ENCODE results near the gene DUS4L. TPM values are rescaled to one million over a fixed set of nuclear protein-coding genes. Genes with fewer than 3 reads are reported as not detected.

The DUS4L gene
- total and polyA plus RNA-seq, 2 of the 13 experiments (the other 11 are each of a cell fraction or from before 2014, with no cell fraction given): 5.6 to 9.8 TPM

DNA sequence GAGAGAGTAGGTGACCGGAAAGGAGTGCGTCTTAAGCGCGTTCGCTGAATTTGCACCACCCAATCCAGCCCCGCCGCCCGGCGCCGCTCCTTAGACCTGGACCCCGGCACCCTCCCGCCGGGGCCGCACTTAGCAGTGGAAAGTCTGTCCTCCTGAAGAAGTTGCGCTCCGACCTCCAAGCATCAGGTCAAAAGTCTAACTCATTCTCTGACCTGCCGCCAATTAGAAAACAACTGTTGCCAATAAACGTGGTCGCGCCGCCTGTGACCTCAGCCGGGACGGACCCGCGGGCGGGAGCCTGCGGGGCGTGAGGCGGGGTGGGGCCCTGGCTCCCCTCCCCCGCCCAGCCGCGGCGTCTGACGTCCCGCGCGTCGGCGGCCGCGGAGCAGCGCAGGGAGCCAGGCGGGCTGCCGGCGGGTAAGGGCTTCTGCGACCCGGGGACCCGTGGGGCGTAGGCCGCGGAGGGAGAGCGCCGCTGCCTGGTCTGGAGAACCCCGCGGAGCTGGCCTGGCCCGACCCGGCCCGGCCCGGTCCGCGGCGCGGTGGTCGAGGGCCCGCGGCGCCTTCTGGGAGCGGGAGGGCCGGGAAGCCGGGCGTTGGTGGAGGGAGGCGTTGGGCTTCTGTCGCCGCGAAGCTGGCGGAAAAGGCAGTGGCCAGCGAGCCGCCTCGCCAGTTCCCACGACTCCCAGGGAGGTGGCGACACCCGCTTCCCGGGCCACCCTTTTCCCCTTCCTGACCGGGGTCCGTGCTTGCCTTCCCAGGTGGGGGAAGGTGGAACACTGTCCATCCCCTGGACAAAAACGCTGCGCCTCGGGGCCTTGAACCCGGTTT lies 16.3 kb downstream of the DUS4L start, which contains the start of gene BCAP29 (continued):
- TF ChIP-seq KMT2A (CRISPR knock-in tag; IDR thresholded peaks at IDR 0.05) (peak; percentile 66), ZNF546 (CRISPR knock-in tag; conservative IDR thresholded peaks at IDR 0.05) (no peak; the same call in 1 of the 2 replicates), NKX3-1 (CRISPR knock-in tag; IDR thresholded peaks at IDR 0.05) (no peak), ZNF33B (CRISPR knock-in tag; IDR thresholded peaks at IDR 0.05) (no peak), HMGA1 (CRISPR knock-in tag; conservative IDR thresholded peaks at IDR 0.05) (no peak), REPIN1 (CRISPR knock-in tag; IDR thresholded peaks at IDR 0.05; ENCODE audit: borderline replicate concordance, low read depth) (no peak), PCBP1 (IDR thresholded peaks at IDR 0.05; ENCODE audit: borderline replicate concordance, low read depth, low read length) (no peak), ZNF234 (CRISPR knock-in tag; conservative IDR thresholded peaks at IDR 0.05) (no peak), KLF13 (CRISPR knock-in tag; IDR thresholded peaks at IDR 0.05) (no peak), ZNF616 (CRISPR knock-in tag; IDR thresholded peaks at IDR 0.05; ENCODE audit: low read depth) (0 out of 2 replicates have a peak, but pooled peaks have one; percentile 57)
- TF ChIP-seq, protein P1, sequence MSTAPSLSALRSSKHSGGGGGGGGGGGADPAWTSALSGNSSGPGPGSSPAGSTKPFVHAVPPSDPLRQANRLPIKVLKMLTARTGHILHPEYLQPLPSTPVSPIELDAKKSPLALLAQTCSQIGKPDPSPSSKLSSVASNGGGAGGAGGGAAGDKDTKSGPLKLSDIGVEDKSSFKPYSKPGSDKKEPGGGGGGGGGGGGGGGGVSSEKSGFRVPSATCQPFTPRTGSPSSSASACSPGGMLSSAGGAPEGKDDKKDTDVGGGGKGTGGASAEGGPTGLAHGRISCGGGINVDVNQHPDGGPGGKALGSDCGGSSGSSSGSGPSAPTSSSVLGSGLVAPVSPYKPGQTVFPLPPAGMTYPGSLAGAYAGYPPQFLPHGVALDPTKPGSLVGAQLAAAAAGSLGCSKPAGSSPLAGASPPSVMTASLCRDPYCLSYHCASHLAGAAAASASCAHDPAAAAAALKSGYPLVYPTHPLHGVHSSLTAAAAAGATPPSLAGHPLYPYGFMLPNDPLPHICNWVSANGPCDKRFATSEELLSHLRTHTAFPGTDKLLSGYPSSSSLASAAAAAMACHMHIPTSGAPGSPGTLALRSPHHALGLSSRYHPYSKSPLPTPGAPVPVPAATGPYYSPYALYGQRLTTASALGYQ (CRISPR knock-in tag; IDR thresholded peaks at IDR 0.05): no peak
- TF ChIP-seq, protein P2, sequence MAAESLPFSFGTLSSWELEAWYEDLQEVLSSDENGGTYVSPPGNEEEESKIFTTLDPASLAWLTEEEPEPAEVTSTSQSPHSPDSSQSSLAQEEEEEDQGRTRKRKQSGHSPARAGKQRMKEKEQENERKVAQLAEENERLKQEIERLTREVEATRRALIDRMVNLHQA (CRISPR knock-in tag; IDR thresholded peaks at IDR 0.05): no peak
- TF ChIP-seq, protein P3, sequence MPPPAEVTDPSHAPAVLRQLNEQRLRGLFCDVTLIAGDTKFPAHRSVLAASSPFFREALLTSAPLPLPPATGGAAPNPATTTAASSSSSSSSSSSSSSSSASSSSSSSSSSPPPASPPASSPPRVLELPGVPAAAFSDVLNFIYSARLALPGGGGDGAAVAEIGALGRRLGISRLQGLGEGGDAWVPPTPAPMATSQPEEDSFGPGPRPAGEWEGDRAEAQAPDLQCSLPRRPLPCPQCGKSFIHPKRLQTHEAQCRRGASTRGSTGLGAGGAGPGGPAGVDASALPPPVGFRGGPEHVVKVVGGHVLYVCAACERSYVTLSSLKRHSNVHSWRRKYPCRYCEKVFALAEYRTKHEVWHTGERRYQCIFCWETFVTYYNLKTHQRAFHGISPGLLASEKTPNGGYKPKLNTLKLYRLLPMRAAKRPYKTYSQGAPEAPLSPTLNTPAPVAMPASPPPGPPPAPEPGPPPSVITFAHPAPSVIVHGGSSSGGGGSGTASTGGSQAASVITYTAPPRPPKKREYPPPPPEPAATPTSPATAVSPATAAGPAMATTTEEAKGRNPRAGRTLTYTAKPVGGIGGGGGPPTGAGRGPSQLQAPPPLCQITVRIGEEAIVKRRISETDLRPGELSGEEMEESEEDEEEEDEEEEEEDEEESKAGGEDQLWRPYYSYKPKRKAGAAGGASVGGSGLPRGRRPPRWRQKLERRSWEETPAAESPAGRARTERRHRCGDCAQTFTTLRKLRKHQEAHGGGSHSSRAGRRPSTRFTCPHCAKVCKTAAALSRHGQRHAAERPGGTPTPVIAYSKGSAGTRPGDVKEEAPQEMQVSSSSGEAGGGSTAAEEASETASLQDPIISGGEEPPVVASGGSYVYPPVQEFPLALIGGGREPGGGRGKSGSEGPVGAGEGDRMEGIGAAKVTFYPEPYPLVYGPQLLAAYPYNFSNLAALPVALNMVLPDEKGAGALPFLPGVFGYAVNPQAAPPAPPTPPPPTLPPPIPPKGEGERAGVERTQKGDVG (CRISPR knock-in tag; IDR thresholded peaks at IDR 0.05; ENCODE audit: borderline replicate concordance): no peak
- TF ChIP-seq, protein P4, sequence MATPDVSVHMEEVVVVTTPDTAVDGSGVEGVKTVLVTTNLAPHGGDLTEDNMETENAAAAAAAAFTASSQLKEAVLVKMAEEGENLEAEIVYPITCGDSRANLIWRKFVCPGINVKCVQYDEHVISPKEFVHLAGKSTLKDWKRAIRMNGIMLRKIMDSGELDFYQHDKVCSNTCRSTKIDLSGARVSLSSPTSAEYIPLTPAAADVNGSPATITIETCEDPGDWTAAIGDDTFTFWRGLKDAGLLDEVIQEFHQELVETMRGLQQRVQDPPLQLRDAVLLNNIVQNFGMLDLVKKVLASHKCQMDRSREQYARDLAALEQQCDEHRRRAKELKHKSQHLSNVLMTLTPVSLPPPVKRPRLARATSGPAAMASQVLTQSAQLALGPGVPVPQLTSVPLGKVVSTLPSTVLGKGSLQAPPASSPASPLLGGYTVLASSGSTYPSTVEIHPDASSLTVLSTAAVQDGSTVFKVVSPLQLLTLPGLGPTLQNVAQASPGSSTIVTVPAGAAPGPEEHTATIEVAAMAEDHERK (CRISPR knock-in tag; IDR thresholded peaks at IDR 0.05; ENCODE audit: low read depth): no peak
- TF ChIP-seq, protein P5, sequence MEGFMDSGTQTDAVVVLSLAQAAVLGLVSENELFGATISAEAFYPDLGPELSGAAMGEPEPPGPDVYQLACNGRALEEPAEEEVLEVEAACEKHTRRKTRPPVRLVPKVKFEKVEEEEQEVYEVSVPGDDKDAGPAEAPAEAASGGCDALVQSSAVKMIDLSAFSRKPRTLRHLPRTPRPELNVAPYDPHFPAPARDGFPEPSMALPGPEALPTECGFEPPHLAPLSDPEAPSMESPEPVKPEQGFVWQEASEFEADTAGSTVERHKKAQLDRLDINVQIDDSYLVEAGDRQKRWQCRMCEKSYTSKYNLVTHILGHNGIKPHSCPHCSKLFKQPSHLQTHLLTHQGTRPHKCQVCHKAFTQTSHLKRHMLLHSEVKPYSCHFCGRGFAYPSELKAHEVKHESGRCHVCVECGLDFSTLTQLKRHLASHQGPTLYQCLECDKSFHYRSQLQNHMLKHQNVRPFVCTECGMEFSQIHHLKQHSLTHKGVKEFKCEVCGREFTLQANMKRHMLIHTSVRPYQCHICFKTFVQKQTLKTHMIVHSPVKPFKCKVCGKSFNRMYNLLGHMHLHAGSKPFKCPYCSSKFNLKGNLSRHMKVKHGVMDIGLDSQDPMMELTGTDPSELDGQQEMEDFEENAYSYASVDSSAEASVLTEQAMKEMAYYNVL (CRISPR knock-in tag; IDR thresholded peaks at IDR 0.05; ENCODE audit: borderline replicate concordance): no peak; the same call in 1 of the 2 replicates
